GM23338 (cell line): ENCODE data around the gene ZNF740. TPM values are rescaled to one million over a fixed set of nuclear protein-coding genes. Genes with fewer than 3 reads are reported as not detected.

ENCODE experiments used
- ATAC-seq: fragments of 200-7000 bp; cut with Tn5 transposase; 3 replicates; pipeline ENCODE4 v1.9.1; 2020
- DNase-seq: peaks from one replicate; pipeline ENCODE4 v3.0.0-alpha.2; 2015; ENCODE audit warnings: low spot score
- H2AFZ ChIP-seq: fragments of 200-600 bp; sonication (generic); 2 replicates; pipeline ENCODE4 v1.8.0; 2016; ENCODE audit warnings: antibody characterized with exemption, mild to moderate bottlenecking, moderate library complexity
- H3F3A ChIP-seq: fragments of 200-600 bp; sonication (generic); replicated peaks from 2 replicates; pipeline ENCODE4 v1.8.0; 2017; ENCODE audit warnings: antibody characterized with exemption, mixed run types, low read depth
- H3K27ac ChIP-seq: fragments of 200-600 bp; sonication (generic); 2 replicates; pipeline ENCODE4 v1.6.1; 2016; ENCODE audit warnings: low read depth
- H3K27me3 ChIP-seq: fragments of 200-600 bp; sonication (generic); 2 replicates; pipeline ENCODE4 v1.8.0; 2016; ENCODE audit warnings: mild to moderate bottlenecking, mixed run types, moderate library complexity; ENCODE audit not compliant: insufficient read depth
- H3K36me3 ChIP-seq: fragments of 200-600 bp; sonication (generic); 2 replicates; pipeline ENCODE4 v1.8.0; 2016; ENCODE audit warnings: mild to moderate bottlenecking; ENCODE audit not compliant: insufficient read depth
- H3K4me1 ChIP-seq: fragments of 200-600 bp; sonication (generic); 2 replicates; pipeline ENCODE4 v1.8.0; 2016; ENCODE audit warnings: mild to moderate bottlenecking, moderate library complexity; ENCODE audit not compliant: insufficient read depth
- H3K4me2 ChIP-seq: fragments of 200-600 bp; sonication (generic); 2 replicates; pipeline ENCODE4 v1.7.1; 2017; ENCODE audit warnings: mixed run types
- H3K4me3 ChIP-seq: fragments of 200-600 bp; sonication (generic); 2 replicates; pipeline ENCODE4 v1.6.1; 2016; ENCODE audit warnings: mixed run types
- H3K79me2 ChIP-seq: fragments of 200-600 bp; sonication (generic); replicated peaks from 2 replicates; pipeline ENCODE4 v1.8.0; 2017; ENCODE audit warnings: mild to moderate bottlenecking; ENCODE audit not compliant: insufficient read depth
- H3K9me2 ChIP-seq: fragments of 200-600 bp; sonication (generic); 2 replicates; pipeline ENCODE4 v1.8.0; 2017; ENCODE audit not compliant: insufficient read depth
- H4K20me1 ChIP-seq: fragments of 200-600 bp; sonication (generic); replicated peaks from 2 replicates; pipeline ENCODE4 v1.8.0; 2017; ENCODE audit warnings: mild to moderate bottlenecking; ENCODE audit not compliant: insufficient read depth
- H3K27ac Mint-ChIP-seq: 2 replicates; pipeline ENCODE4 v1.8.0; 2020; ENCODE audit warnings: inconsistent platforms, mild to moderate bottlenecking, moderate library complexity, mixed read lengths
- H3K27me3 Mint-ChIP-seq: 3 replicates; pipeline ENCODE4 v1.8.0; 2022; ENCODE audit warnings: low read depth, mild to moderate bottlenecking, moderate library complexity, mixed read lengths, inconsistent platforms; ENCODE audit not compliant: insufficient read depth, poor library complexity
- H3K36me3 Mint-ChIP-seq: 3 replicates; pipeline ENCODE4 v1.8.0; 2021; ENCODE audit warnings: low read depth, mild to moderate bottlenecking, inconsistent platforms, moderate library complexity, mixed read lengths
- H3K4me1 Mint-ChIP-seq: 3 replicates; pipeline ENCODE4 v1.8.0; 2020; ENCODE audit warnings: mild to moderate bottlenecking, inconsistent platforms, mixed read lengths
- H3K4me3 Mint-ChIP-seq: 3 replicates; pipeline ENCODE4 v1.8.0; 2021; ENCODE audit warnings: moderate library complexity, mild to moderate bottlenecking, inconsistent platforms, mixed read lengths
- H3K9me3 Mint-ChIP-seq: 3 replicates; pipeline ENCODE4 v1.8.0; 2020; ENCODE audit warnings: moderate library complexity, mild to moderate bottlenecking, inconsistent platforms, mixed read lengths
- CREB1 ChIP-seq: fragments of 250-450 bp; sonication (Bioruptor Pico); IDR thresholded peaks from 2 replicates; pipeline ENCODE4 v1.5.0; 2020; ENCODE audit warnings: low read depth, mild to moderate bottlenecking, moderate library complexity
- JUNB ChIP-seq: IDR thresholded peaks from one replicate; pipeline ENCODE4 v1.6.1; 2016; ENCODE audit warnings: antibody characterized with exemption; ENCODE audit not compliant: unreplicated experiment
- POLR2AphosphoS5 ChIP-seq: IDR thresholded peaks from 2 replicates; pipeline ENCODE4 v1.6.1; 2016; ENCODE audit warnings: antibody characterized with exemption, low read depth
- ZNF331 ChIP-seq: fragments of 250-450 bp; sonication (Bioruptor Pico); IDR thresholded peaks from 2 replicates; pipeline ENCODE4 v1.5.0; 2020; ENCODE audit warnings: low read depth, mild to moderate bottlenecking, moderate library complexity
- ZNF462 ChIP-seq: fragments of 250-450 bp; sonication (Bioruptor Pico); IDR thresholded peaks from 2 replicates; pipeline ENCODE4 v1.5.0; 2020; ENCODE audit warnings: mild to moderate bottlenecking, moderate library complexity
- polyA plus RNA-seq: library from polyadenylated mRNA; unstranded; fragments of >200 nt; fragmentation: Nextera tagmentation; extraction: Ambion mirVana; gene quantifications from 2 replicates; pipeline ENCODE4 v1.2.1, GENCODE V29; 2016
- total RNA-seq: library from RNA; depleted of rRNA; stranded (reverse); fragments of >200 nt; shearing (Covaris generic); gene quantifications from 2 replicates; pipeline ENCODE4 v1.2.3, GENCODE V29; 2014

Gene ZNF740
- total and polyA plus RNA-seq, 2 experiments from 2014 or later: 2.6 to 13.0 TPM

- TF ChIP-seq ZNF462 (no peak), ZNF331 (no peak), CREB1 (CRISPR knock-in tag) (peak; percentile 85), POLR2AphosphoS5 (peak; percentile 84), JUNB (no peak)
Measured at GRCh38 chr12:53221203-53222080, 40.9 kb downstream of the ZNF740 start (continued).

DNA sequence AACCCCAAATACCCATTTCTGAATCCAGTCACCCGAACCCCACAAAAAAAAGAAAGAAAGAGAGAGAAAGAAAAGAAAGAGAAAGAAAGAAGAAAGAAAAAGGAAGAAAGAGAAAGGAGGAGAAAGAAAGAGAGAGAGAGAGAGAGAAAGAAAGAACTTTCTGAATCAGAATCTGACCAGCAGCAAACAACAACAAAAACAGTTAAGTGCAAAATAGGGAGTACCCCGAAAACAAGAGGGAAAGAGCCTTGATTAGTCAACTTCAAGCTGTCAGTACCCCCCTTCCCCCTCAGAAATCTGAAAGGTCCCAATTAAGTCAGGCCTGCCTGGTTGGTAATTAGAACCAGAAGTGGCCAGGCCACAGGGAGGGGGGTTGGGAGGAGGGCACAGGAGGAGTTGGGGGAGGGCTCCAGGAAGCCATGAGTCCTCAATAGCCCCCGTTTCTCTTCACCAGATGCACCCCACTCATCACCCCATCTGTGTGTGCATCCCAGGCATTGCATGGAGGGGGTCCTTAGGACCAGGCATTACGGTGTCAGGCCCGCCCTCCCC lies 41.7 kb downstream of the ZNF740 start:
- DNase-seq (peak; percentile 32), ATAC-seq (no peak)
- H3K4me1 Mint-ChIP-seq: peaks cover 68% of the 10 kb centered on the region
- peaks cover 4% of the 10 kb centered on the region; the same call in 1 of the 3 replicates for H3K9me3 Mint-ChIP-seq
- H3K27me3 Mint-ChIP-seq: peaks cover 35% of the 10 kb centered on the region
- H3K4me1 ChIP-seq: peaks cover 56% of the 10 kb centered on the region
- peaks cover 15% of the 10 kb centered on the region for H3K27me3 ChIP-seq
- peak overlapping the region; percentile 75; the same call in 1 of the 2 replicates for H3K27ac ChIP-seq
- peak overlapping the region; percentile 91 for H3K4me2 ChIP-seq
- peaks cover 19% of the 10 kb centered on the region for H3K79me2 ChIP-seq
- peak overlapping the region; percentile 67 for H3K4me3 Mint-ChIP-seq
- peaks cover 36% of the 10 kb centered on the region for H3F3A ChIP-seq
- peak overlapping the region; percentile 35; the same call in 1 of the 2 replicates for H3K27ac Mint-ChIP-seq
- no peaks in the 10 kb centered on the region; the same call in 1 of the 2 replicates for H3K36me3 ChIP-seq
- no peaks in the 10 kb centered on the region for H4K20me1 ChIP-seq
- H3K4me3 ChIP-seq: peak overlapping the region; percentile 95
- H3K9me2 ChIP-seq: no peaks in the 10 kb centered on the region
- H2AFZ ChIP-seq: no peak overlapping the region
- peaks cover 5% of the 10 kb centered on the region for H3K36me3 Mint-ChIP-seq
- no peak for TF ChIP-seq ZNF462
